Erythroblast (primary cell): Measurements from ENCODE around the gene MTFMT.

ENCODE experiments used
- GATA1 ChIP-seq: IDR thresholded peaks from 2 replicates; pipeline ENCODE4 v1.6.1; 2011; ENCODE audit warnings: low read depth, mild to moderate bottlenecking, control low read depth, low read length, moderate library complexity
- POLR2A ChIP-seq: IDR thresholded peaks from 2 replicates; pipeline ENCODE4 v1.6.1; 2011; ENCODE audit warnings: mild to moderate bottlenecking, low read length

GRCh38 chr15:65027593-65027992 is 1.8 kb downstream of the MTFMT start:
- TF ChIP-seq POLR2A (no peak), GATA1 (no peak)
